Measurements from ENCODE around the gene HCRTR1. TPM values are rescaled to one million over a fixed set of nuclear protein-coding genes. Genes with fewer than 3 reads are reported as not detected.
A peak's percentile ranks its signal among the peaks of the same experiment; 100 is the strongest.

HCRTR1 gene
- total and polyA plus RNA-seq, 2 experiments from 2014 or later: not detected

GRCh38 chr1:31643976-31644559, 26.6 kb downstream of the HCRTR1 start:
- H3K4me3 ChIP-seq: peak overlapping the region; percentile 90
- WGBS, 2 experiments (ENCODE audit: low coverage in 1 of 2, low lambda C conversion rate in 2 of 2, missing lambda C conversion rate in 2 of 2): 7 to 8% methylated on average over 18 of the region's 18 CpGs
- peaks cover 56% of the 10 kb centered on the region for H3K79me2 ChIP-seq (ENCODE audit: insufficient read depth)
- H4K20me1 ChIP-seq (ENCODE audit: insufficient read depth): no peaks in the 10 kb centered on the region
- peaks cover 27% of the 10 kb centered on the region for H3K4me1 ChIP-seq (ENCODE audit: insufficient read depth)
- peak overlapping the region; percentile 94 for H3K4me2 ChIP-seq (ENCODE audit: unreplicated experiment)
- H3F3A ChIP-seq (ENCODE audit: insufficient read depth): peaks cover 41% of the 10 kb centered on the region
- DNase-seq: no peak
- peak overlapping the region; percentile 98 for H3K9ac ChIP-seq
- no peaks in the 10 kb centered on the region for H3K9me2 ChIP-seq (ENCODE audit: insufficient read depth)
- no peaks in the 10 kb centered on the region for H3K36me3 ChIP-seq (ENCODE audit: low read depth)
- H2AFZ ChIP-seq: peak overlapping the region; percentile 91
- no peaks in the 10 kb centered on the region for H3K9me3 ChIP-seq (ENCODE audit: low read depth)
- in situ Hi-C loops (cut with MboI): no loop called here
- H3K27ac ChIP-seq: peak overlapping the region; percentile 98
- TF ChIP-seq EZH2 (IDR thresholded peaks at IDR 0.05; ENCODE audit: insufficient read depth, poor library complexity, severe bottlenecking): no peak
- no peak for TF ChIP-seq EZH2phosphoT487 (IDR thresholded peaks at IDR 0.05; ENCODE audit: insufficient read depth, low read depth)
- no peaks in the 10 kb centered on the region for H3K27me3 ChIP-seq (replicated peaks; ENCODE audit: insufficient read depth)

GRCh38 chr1:31644560-31645273, 27.2 kb downstream of the HCRTR1 start, which contains the start of gene PEF1:
TSS of gene PEF1 (minus strand) at chr1:31644876. CDS start at chr1:31644864, 12 bp downstream.
- H3K36me3 ChIP-seq (ENCODE audit: low read depth): no peaks in the 10 kb centered on the region
- H2AFZ ChIP-seq: peak within 1 kb of the TSS; percentile 91
- no peaks in the 10 kb centered on the region for H4K20me1 ChIP-seq (ENCODE audit: insufficient read depth)
- H3K4me1 ChIP-seq (ENCODE audit: insufficient read depth): peaks cover 22% of the 10 kb centered on the region
- peak; percentile 99 for DNase-seq
- H3K79me2 ChIP-seq (ENCODE audit: insufficient read depth): peaks cover 53% of the 10 kb centered on the region
- WGBS, 2 experiments (ENCODE audit: low coverage in 1 of 2, low lambda C conversion rate in 2 of 2, missing lambda C conversion rate in 2 of 2): 0% methylated on average over 54 to 56 of the region's 56 CpGs
- peak within 1 kb of the TSS; percentile 94 for H3K4me2 ChIP-seq (ENCODE audit: unreplicated experiment)
- no peak for TF ChIP-seq EZH2phosphoT487 (IDR thresholded peaks at IDR 0.05; ENCODE audit: insufficient read depth, low read depth)
- TF ChIP-seq EZH2 (IDR thresholded peaks at IDR 0.05; ENCODE audit: insufficient read depth, poor library complexity, severe bottlenecking): no peak
- no peaks in the 10 kb centered on the region for H3K9me2 ChIP-seq (ENCODE audit: insufficient read depth)
- peak within 1 kb of the TSS; percentile 98 for H3K27ac ChIP-seq
- peaks cover 36% of the 10 kb centered on the region; the same call in 1 of the 2 replicates for H3F3A ChIP-seq (ENCODE audit: insufficient read depth)
- H3K27me3 ChIP-seq (replicated peaks; ENCODE audit: insufficient read depth): no peaks in the 10 kb centered on the region
- no peaks in the 10 kb centered on the region for H3K9me3 ChIP-seq (ENCODE audit: low read depth)
- peak within 1 kb of the TSS; percentile 90 for H3K4me3 ChIP-seq
- in situ Hi-C loops (cut with MboI): no loop called here
- H3K9ac ChIP-seq: peak within 1 kb of the TSS; percentile 98

GRCh38 chr1:31645274-31645568, 27.7 kb downstream of the HCRTR1 start:
- Histone ChIP-seq H2AFZ (peak overlapping the region; percentile 91), H3K9me3 (ENCODE audit: low read depth) (no peaks in the 10 kb centered on the region), H3K27me3 (replicated peaks; ENCODE audit: insufficient read depth) (no peaks in the 10 kb centered on the region), H4K20me1 (ENCODE audit: insufficient read depth) (no peaks in the 10 kb centered on the region), H3K79me2 (ENCODE audit: insufficient read depth) (peaks cover 52% of the 10 kb centered on the region), H3K4me2 (ENCODE audit: unreplicated experiment) (peak overlapping the region; percentile 94), H3K36me3 (ENCODE audit: low read depth) (no peaks in the 10 kb centered on the region), H3K4me1 (ENCODE audit: insufficient read depth) (peaks cover 17% of the 10 kb centered on the region), H3K9me2 (ENCODE audit: insufficient read depth) (no peaks in the 10 kb centered on the region), H3F3A (ENCODE audit: insufficient read depth) (peaks cover 31% of the 10 kb centered on the region; the same call in 1 of the 2 replicates), H3K27ac (peak overlapping the region; percentile 98), H3K4me3 (peak overlapping the region; percentile 90), H3K9ac (peak overlapping the region; percentile 98)
- no peak for TF ChIP-seq EZH2 (IDR thresholded peaks at IDR 0.05; ENCODE audit: insufficient read depth, poor library complexity, severe bottlenecking)
- DNase-seq: no peak
- 1 to 2% methylated on average over 11 of the region's 11 CpGs for WGBS, 2 experiments (ENCODE audit: low coverage in 1 of 2, low lambda C conversion rate in 2 of 2, missing lambda C conversion rate in 2 of 2)
- in situ Hi-C loops (cut with MboI): no loop called here

GRCh38 chr1:31646259-31646960, 28.9 kb downstream of the HCRTR1 start:
- Histone ChIP-seq H3F3A (ENCODE audit: insufficient read depth) (peaks cover 28% of the 10 kb centered on the region; the same call in 1 of the 2 replicates), H3K4me1 (ENCODE audit: insufficient read depth) (peaks cover 15% of the 10 kb centered on the region), H3K79me2 (ENCODE audit: insufficient read depth) (peaks cover 40% of the 10 kb centered on the region), H4K20me1 (ENCODE audit: insufficient read depth) (no peaks in the 10 kb centered on the region), H3K9me2 (ENCODE audit: insufficient read depth) (no peaks in the 10 kb centered on the region), H3K9ac (no peak overlapping the region), H3K27ac (peak overlapping the region; percentile 38; the same call in 1 of the 2 replicates), H3K27me3 (replicated peaks; ENCODE audit: insufficient read depth) (no peaks in the 10 kb centered on the region), H3K9me3 (ENCODE audit: low read depth) (no peaks in the 10 kb centered on the region), H2AFZ (no peak overlapping the region), H3K4me3 (no peak overlapping the region), H3K36me3 (ENCODE audit: low read depth) (no peaks in the 10 kb centered on the region), H3K4me2 (ENCODE audit: unreplicated experiment) (no peak overlapping the region)
- TF ChIP-seq EZH2phosphoT487 (IDR thresholded peaks at IDR 0.05; ENCODE audit: insufficient read depth, low read depth) (no peak), EZH2 (IDR thresholded peaks at IDR 0.05; ENCODE audit: insufficient read depth, poor library complexity, severe bottlenecking) (no peak)
- DNase-seq: no peak
- in situ Hi-C loops (cut with MboI): no loop called here
- WGBS, 2 experiments (ENCODE audit: low coverage in 1 of 2, low lambda C conversion rate in 2 of 2, missing lambda C conversion rate in 2 of 2): 94 to 97% methylated on average over 4 of the region's 4 CpGs

Data from GM23248 (cell line).